Measurements from ENCODE around the gene MYO1A.
"Not testable (repeated sequence)": the region's sequence is repeated elsewhere in the genome, so short reads cannot be mapped to it uniquely, and the experiment has no call there.

The MYO1A gene

DNA sequence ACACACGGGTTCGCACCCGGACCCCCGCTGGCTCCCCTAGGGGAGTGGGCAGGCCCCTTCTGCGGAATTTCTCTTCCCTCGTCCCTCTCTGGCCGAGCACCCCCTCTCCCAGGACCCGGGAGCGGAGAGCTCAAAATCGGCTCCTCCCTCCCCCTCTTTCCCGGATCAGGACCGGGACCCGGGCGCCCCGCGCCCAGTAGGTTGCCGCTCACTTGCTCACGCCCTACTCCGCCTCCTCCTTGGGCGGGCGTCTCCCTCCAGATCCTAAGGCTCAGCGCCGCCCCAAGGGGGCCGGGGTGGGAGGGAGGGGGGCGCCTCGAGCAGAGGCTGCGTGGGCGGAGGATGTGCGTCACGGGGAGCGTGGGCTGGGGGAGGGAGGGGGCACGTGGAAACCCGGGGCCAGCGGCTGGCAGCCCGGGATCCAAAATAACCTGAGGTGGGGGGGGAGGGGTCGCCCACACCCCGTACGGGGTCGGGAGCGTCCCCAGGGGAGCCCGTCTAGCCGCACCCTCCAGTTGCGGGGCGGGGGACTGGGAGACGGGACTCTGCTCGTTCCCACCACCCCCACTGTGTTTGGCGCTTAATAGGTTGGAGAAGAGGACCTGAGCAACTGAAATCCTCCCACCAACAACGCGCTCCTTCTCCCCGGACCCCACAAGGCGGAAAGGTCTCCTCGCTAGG is 37.2 kb upstream of the MYO1A start:
- peak; percentile 51 for DNase-seq

GRCh38 chr12:57086493-57087009 is 36.6 kb upstream of the MYO1A start:
- peak; percentile 31 for DNase-seq

GRCh38 chr12:57085999-57086492 is 36.1 kb upstream of the MYO1A start:
- DNase-seq, result no peak

DNA sequence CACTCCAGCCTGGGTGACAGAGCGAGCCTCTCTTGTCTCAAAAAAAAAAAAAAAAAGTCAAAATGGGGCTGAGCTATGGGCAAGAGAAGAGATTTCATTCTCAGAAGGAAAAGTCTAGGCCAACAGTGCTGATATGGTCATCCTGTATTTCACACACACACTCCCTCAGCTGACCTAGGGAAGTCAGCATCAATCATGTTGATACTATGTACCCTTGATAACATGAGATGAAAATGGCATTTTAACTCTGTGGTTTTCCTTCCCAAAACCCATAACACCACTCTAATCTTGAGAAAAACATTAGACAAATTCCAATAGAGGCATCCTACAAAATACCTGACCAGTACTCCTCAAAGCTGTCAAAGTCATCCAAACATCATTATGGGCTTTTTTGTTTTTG is 30.9 kb upstream of the MYO1A start:
- DNase-seq, result no peak

- DNase-seq, result no peak
These were observed 29.9 kb upstream of the MYO1A start for GRCh38 chr12:57079821-57080220.

GRCh38 chr12:57078519-57079404 is 28.8 kb upstream of the MYO1A start, which contains the start of gene NEMP1:
NEMP1 (minus strand) TSS chr12:57078791; CDS start chr12:57078745, 46 bp downstream.
- DNase-seq, result peak; percentile 99

GRCh38 chr12:57073566-57074450 is 23.9 kb upstream of the MYO1A start:
- DNase-seq, result not testable (repeated sequence)

DNA sequence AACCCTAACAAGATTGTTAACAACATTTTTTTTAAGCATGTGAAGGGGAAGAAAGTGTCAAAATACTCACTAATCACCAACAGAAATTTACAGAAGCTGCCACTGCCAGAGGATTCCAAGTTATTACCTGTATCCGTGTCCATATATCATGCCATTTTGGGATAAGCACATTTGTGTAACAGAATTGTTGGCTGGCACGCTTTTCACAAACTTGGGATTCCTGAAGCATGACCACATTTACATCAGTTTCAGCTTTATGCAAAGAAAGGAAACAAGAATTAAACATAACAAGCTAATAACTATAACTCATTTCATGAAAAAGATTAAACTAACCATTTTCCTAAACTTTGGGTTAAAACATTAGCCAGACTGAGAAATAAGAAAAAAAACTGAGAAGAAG is 22.7 kb upstream of the MYO1A start:
- DNase-seq, result no peak

- DNase-seq, result peak; percentile 60
These were observed 19.6 kb upstream of the MYO1A start for GRCh38 chr12:57069523-57069922.

DNA sequence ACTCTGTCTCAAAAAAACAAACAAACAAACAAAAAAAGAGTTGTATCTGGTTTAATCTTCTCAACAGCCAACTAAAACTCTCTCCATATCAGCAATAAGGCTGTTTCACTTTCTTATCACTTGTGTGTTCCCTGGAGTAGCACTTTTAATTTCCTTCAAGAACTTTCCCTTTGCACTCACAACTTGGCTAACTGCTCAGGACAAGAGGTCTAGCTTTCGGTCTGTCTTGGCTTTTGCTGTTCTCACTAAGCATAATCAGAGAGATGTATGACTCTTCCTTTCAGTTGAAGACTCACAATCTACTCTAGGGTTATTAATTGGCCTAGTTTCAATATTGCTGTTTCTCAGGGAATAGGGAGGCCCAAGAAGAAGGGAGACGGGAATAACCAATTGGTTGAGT is 16.3 kb upstream of the MYO1A start:
- no peak for DNase-seq

GRCh38 chr12:57063991-57064685 is 14.2 kb upstream of the MYO1A start:
- DNase-seq, result no peak

DNA sequence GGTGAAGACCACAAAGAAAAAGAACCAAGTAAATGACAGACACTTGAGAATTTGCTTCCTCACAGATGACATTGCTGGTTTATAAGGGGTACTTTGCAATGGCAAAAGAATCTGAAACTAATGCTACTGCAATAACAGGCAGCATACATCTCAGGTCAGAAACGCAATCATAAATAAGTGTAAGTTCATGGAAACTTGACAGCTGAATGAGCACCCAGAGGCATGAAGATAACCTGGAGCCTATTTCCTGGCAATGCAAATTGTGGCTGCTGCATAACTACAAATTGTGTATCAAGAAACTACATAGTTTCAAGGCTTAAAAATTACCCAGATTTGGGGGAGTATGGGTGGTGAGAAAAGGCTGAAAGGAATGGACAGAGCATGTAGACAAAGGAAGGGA is 8.5 kb upstream of the MYO1A start:
- no peak for DNase-seq

GRCh38 chr12:57057067-57057751 is 7.3 kb upstream of the MYO1A start:
- DNase-seq, result no peak

GRCh38 chr12:57055824-57056223 is 5.9 kb upstream of the MYO1A start:
- DNase-seq, result no peak

GRCh38 chr12:57053901-57054300 is 4.0 kb upstream of the MYO1A start:
- not testable (repeated sequence) for DNase-seq

GRCh38 chr12:57053146-57053545 is 3.2 kb upstream of the MYO1A start:
- DNase-seq, result not testable (repeated sequence)

- DNase-seq, result no peak
These were observed 1.1 kb upstream of the MYO1A start for GRCh38 chr12:57051011-57051410.

DNA sequence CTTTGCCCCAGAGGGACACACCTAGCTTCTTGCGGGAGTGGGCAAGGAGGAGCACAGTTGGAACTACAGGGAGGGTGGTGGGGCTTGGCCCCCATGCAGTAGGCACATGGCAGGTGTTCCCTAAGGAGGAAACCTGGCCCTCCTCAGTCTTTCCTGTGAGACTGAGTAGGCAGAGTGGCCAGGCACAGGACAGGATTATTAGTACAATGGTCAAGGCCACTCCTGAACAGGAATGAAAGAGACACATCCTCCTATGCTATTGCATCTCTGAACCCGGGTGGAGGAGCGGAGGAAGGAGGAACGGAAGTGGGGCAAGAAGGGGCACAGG is 846 bp downstream of the MYO1A start:
- DNase-seq, result no peak

DNA sequence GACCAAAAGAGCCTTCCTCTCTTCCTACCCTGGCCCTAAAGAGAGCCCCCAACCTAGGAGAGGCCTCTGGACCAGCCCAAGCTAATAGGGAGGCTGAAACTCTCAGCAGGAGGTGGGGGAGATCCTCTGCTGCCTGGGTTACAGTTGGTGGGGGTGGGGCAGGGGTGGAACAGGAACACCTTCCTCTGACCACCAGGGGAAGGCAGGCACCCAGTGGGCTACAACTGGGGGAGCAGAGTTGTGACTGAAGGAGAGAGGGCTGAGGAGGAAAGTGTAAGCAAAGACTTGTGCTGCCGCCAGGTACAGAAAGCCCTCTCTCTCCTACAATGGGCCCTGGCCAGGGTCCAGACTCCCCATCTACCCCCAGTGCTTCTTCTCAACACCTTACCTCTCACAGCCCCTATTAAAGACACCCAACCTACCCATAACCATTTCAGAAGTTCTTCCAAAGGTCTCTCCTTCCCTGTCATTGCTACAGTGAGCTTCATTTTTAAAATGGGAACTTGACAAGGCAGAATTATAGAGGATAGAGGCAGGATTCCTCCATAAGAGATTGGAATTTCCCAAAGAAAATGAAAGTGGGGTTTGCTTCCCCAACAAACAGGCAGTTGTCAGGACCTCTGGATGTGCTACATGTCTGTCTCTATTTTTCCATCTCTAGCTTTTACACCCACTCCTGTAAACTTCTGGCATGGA is 1.4 kb downstream of the MYO1A start:
- DNase-seq, result no peak

DNA sequence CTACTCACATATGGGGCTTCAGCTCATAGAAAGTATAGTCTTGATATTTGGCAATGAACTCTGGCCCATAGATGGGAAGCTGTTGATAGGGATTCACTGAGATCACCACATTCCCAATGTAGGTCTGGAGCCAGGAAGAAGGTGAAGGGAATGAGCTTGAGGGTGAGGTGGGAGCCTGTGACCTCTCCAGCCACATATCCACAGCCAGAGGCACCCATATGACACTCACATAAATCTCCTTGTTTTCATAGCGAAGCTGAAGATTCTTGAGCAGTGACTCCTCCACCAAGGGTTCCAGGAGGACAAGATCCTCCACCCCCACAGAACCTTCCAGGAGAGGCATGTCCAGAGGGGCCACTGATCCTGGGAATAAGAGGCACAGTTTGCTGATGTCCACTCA is 1.9 kb downstream of the MYO1A start:
- no peak for DNase-seq

Measured in NCI-H1694 (cell line).